ENCODE results near the gene TSEN2. TPM values are rescaled to one million over a fixed set of nuclear protein-coding genes. Genes with fewer than 3 reads are reported as not detected.

Gene TSEN2
- total and polyA plus RNA-seq, 9 of the 15 experiments (the other 6 are each of a cell fraction or from before 2014, with no cell fraction given) = 38.5 to 76.3 (median 46.6) TPM

- no peak; a peak in 1 of 6 replicates for TF ChIP-seq ZBTB11 (CRISPR knock-in tag; IDR thresholded peaks at IDR 0.05)
- TF ChIP-seq CHD1 (IDR thresholded peaks at IDR 0.05; ENCODE audit: low read length) = no peak
- TF ChIP-seq CBX3 (IDR thresholded peaks at IDR 0.05; ENCODE audit: borderline replicate concordance in 1 of 2, low read length in 2 of 2) = no peak
- TF ChIP-seq ETV6 (IDR thresholded peaks at IDR 0.05; ENCODE audit: borderline replicate concordance in 1 of 2, low read depth in 2 of 2, low read length in 1 of 2) = no peak
- no peak for TF ChIP-seq ETV6 (CRISPR knock-in tag; IDR thresholded peaks at IDR 0.05; ENCODE audit: borderline replicate concordance)
- TF ChIP-seq, protein P1, sequence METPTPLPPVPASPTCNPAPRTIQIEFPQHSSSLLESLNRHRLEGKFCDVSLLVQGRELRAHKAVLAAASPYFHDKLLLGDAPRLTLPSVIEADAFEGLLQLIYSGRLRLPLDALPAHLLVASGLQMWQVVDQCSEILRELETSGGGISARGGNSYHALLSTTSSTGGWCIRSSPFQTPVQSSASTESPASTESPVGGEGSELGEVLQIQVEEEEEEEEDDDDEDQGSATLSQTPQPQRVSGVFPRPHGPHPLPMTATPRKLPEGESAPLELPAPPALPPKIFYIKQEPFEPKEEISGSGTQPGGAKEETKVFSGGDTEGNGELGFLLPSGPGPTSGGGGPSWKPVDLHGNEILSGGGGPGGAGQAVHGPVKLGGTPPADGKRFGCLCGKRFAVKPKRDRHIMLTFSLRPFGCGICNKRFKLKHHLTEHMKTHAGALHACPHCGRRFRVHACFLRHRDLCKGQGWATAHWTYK (CRISPR knock-in tag; IDR thresholded peaks at IDR 0.05) = no peak
- TF ChIP-seq ATF4 (CRISPR knock-in tag; IDR thresholded peaks at IDR 0.05) = no peak
- TF ChIP-seq, protein P2, sequence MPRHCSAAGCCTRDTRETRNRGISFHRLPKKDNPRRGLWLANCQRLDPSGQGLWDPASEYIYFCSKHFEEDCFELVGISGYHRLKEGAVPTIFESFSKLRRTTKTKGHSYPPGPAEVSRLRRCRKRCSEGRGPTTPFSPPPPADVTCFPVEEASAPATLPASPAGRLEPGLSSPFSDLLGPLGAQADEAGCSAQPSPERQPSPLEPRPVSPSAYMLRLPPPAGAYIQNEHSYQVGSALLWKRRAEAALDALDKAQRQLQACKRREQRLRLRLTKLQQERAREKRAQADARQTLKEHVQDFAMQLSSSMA (CRISPR knock-in tag; IDR thresholded peaks at IDR 0.05) = no peak
- no peak for TF ChIP-seq ZBED1 (IDR thresholded peaks at IDR 0.05)
- no peak for TF ChIP-seq ZNF146 (CRISPR knock-in tag; IDR thresholded peaks at IDR 0.05; ENCODE audit: unreplicated experiment)
- no peak for TF ChIP-seq TCF3 (CRISPR knock-in tag; IDR thresholded peaks at IDR 0.05)
- no peak for TF ChIP-seq NR3C1 (CRISPR knock-in tag; IDR thresholded peaks at IDR 0.05)
- TF ChIP-seq, protein P3, sequence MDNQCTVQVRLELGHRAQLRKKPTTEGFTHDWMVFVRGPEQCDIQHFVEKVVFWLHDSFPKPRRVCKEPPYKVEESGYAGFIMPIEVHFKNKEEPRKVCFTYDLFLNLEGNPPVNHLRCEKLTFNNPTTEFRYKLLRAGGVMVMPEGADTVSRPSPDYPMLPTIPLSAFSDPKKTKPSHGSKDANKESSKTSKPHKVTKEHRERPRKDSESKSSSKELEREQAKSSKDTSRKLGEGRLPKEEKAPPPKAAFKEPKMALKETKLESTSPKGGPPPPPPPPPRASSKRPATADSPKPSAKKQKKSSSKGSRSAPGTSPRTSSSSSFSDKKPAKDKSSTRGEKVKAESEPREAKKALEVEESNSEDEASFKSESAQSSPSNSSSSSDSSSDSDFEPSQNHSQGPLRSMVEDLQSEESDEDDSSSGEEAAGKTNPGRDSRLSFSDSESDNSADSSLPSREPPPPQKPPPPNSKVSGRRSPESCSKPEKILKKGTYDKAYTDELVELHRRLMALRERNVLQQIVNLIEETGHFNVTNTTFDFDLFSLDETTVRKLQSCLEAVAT (IDR thresholded peaks at IDR 0.05) = no peak
- no peak for TF ChIP-seq DNMT1 (IDR thresholded peaks at IDR 0.05)
- TF ChIP-seq ETV5 (CRISPR knock-in tag; IDR thresholded peaks at IDR 0.05; ENCODE audit: low read depth) = no peak
- no peak for TF ChIP-seq ZNF280B (CRISPR knock-in tag; IDR thresholded peaks at IDR 0.05)
- no peak for TF ChIP-seq ZNF696 (CRISPR knock-in tag; conservative IDR thresholded peaks at IDR 0.05)
- TF ChIP-seq YY1 (IDR thresholded peaks at IDR 0.05; ENCODE audit: borderline replicate concordance in 1 of 3, control insufficient read depth in 1 of 3, extremely low read depth in 1 of 3, insufficient read depth in 3 of 3, insufficient read length in 1 of 3, insufficient replicate concordance in 2 of 3, low read depth in 1 of 3, low read length in 2 of 3) = peak in 2 of 3 experiments; percentile 41 to 69
Observed at GRCh38 chr3:12553921-12554391, 69.7 kb downstream of the TSEN2 start (continued).

Data from K562 (cell line).